Activated CD8-positive, alpha-beta memory T cell treated with anti-CD3 and anti-CD28 coated beads, Interleukin-2, amount 50 U/mL, for 24 hours (primary cell): Measurements from ENCODE around the gene LHCGR.
"Not testable (repeated sequence)": the region's sequence is repeated elsewhere in the genome, so short reads cannot be mapped to it uniquely, and the experiment has no call there.

Source experiments
- DNase-seq: peaks from one replicate; pipeline ENCODE4 v3.0.0-alpha.2; 2020; ENCODE audit errors: extremely low read depth

LHCGR gene

DNA sequence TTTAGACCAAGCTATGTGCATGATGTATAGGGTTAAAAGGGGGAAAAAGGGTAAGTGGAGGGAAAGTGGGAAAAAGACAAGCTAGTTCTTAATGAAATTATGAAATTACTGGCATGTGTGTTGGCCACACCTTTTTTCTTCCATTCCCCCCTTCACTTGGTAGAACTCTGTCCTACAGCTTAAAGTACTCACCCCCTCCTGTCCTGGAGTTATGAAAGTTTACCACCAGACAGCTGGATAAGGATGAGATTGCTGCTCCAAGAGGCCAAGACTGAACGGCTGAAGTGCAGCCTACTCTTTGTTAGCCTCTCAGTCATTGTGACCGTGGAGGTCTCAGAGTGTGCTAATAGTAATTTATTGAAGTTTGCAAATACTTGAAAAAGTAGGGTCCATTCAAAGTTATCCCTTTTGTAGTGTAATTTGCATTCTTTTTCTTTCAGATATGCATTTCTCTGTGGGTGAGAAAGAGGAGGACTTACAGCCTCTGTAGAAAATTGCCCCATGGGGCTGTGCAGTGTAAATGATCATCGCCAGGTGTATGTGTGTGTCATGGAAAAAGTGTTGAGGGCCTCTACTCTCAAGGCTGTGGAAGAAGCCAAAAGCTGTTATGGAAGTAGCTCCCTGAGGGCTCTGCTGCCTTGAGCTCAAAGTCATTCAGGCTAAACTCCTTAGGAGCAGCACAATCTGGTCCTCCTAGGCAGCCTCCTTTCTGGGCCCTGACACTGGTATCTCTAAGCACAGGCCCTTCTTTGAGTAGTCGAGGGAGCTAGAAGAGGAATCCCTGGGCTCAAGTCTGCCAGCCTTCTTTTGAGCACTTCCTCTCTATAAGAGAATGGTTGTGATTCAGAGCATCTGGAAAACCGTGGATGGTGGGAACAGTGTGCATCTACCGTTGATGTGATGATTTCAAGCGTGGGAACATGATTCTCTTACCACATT is 46.2 kb downstream of the LHCGR start:
- no peak for DNase-seq

DNA sequence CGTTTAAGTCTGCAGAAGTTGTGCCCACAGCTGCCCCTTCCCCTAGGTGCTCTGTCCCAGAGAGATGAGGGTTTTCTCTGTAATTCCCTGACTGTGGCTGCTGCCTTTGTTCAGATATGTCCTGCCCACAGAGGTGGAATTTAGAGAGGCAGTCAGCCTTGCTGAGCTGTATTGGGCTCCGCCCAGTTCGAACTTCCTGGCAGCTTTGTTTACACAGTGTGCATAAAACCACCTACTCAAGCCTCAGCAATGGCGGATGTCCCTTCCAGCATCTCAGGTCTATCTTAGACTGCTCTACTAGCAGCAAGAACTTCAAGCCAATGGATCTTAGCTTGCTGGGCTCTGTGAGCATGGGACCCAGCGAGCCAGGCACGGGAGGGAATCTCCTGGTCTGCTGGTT is 48.1 kb downstream of the LHCGR start:
- DNase-seq: no peak

DNA sequence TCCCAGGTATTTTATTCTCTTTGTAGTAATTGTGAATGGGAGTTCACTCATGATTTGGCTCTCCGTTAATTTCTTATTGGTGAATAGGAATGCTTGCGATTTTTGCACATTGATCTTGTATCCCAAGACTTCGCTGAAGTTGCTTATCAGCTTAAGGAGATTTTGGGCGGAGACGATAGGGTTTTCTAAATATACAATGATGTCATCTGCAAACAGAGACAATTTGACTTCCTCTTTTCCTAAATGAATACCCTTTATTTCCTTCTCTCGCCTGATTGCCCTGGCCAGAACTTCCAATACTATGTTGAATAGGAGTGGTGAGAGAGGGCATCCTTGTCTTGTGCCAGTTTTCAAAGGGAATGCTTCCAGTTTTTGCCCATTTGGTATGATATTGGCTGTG is 51.9 kb downstream of the LHCGR start:
- DNase-seq: not testable (repeated sequence)

GRCh38 chr2:48699348-48699930 is 56.1 kb downstream of the LHCGR start:
- no peak for DNase-seq

DNA sequence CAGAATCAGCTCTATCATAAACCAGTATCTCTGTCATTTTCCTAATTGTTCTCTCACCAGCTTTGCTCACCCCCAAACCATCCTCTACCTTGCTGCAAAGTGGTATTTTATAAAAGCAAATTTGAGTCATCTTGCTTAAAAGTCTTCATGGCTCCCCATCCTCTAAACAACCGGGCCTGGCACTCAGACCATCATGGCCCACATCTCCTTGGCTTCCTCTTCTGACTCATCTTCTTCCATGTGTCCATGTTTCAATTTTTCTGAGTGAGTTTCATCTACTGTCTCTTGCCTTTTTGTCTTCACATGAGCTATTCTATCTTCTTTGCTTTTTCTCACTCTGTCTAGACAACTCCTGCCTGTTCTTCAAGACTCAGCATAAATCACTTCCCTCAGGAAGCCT is 58.6 kb downstream of the LHCGR start:
- DNase-seq: no peak

DNA sequence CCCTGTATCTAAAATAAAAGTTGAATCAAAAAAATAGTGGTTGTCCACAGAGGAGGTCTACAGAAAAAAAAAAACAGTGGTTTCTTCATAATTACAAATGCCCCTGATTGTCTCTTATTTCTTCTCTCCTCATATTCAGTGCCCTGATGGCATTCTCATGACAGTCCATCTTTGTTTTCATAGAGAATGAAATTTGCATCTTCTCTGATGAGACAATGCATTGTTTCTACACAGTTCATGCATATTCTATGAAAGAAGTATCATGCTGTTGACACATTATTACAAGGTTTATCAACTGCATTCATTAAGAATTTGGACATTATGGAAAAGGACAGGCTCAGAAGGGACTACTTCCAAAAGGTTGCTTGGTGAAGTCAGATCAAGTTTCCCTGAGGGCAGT is 59.5 kb downstream of the LHCGR start:
- no peak for DNase-seq

DNA sequence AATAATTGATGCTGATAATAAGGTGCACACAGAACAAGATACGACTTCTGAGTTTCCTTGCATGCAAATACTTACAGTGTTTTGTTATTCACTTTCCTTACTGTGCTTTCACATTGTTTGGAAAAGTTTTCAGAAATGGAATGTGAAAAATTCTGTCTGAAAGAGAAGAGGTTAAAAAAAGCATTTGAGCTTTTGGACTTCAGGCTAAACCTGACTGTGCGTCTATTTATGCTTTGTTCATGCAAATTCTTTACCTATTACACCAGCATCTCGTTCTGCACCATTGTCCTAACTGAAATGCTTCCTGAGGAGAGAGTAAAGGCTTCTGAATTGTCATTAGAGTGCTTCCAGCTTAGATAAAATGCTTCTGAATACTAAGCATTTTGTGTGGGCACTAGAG is 61.4 kb downstream of the LHCGR start:
- DNase-seq: no peak

GRCh38 chr2:48693645-48694044 is 61.9 kb downstream of the LHCGR start:
- no peak for DNase-seq

DNA sequence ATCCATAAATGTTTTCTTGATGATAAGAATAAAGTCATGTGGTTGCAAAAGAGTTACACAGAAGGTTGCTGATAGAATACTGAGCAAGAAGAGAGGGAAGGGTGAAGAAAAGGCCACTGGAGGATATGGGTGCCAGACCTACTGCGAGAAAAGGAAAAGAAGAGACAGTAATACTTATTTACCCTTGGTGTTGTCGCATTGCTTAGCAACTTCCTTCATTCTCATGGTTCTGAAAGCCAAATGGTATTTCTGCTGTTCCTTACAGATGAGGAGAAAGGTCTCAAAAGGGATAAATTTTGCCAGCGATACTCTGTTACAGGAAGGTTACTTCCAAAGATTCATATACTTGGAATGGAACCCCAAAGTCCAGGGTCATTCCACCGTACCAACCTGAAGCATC is 62.5 kb downstream of the LHCGR start:
- DNase-seq: no peak

- no peak for DNase-seq
Measured at GRCh38 chr2:48691935-48692691, 63.4 kb downstream of the LHCGR start.

DNA sequence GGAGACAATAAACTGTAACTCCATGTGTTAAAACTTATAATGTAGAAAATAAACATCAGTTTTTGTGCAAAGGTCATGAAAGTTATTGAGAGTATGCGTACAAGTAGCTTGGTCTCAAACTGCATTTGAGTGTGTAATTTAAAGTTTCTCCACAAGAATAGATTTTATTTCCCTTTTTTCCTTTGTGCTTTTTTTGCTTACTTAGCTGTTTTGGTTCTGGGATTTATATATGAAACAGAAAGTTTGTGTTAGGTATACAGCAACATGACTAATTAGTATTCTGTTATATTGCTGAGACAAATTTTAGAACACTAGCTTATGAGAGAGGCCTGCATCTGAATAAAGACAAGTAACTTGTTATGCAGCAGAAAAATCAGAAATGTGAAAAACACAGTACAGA is 70.4 kb downstream of the LHCGR start:
- DNase-seq: no peak

DNA sequence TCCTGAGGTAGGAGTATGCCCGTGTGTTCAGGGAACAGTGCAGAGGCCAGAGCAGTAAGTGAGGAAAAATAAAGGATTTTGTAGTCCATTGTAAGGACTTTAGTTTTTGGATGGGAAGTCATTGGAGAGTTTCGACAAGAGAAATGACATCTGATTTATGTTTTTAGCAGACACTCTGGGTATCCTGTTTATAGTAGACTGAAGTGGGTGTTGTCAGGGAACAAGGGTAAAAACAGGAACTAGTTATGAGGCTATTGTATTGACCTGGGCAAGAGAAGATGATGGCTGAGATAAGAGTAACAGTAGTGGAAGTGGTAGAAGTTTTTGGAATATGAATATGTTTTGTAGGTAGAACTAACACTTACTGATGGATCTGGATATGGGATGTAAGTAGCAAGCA is 78.1 kb downstream of the LHCGR start:
- no peak for DNase-seq

- no peak for DNase-seq
Measured at GRCh38 chr2:48674933-48675332, 80.6 kb downstream of the LHCGR start.

DNA sequence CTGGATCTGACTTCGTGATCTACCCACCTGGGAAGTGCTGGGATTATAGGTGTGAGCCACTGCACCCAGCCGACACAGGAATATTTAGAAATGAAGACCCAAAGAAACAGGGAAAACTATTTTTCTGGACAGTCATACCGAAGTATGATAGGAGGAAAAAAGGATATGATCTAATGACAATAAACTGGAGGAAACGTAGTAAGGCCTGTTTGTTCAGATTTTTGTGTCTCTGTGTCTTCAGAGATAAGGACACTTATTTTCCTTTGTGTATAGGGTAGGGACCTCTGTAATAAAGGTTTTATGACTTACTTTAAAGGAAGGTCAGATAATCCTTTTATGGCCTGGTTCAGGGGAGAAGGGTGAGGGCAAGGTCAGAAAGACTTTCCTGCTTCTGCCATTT is 81.9 kb downstream of the LHCGR start:
- no peak for DNase-seq

- DNase-seq: no peak
Measured at GRCh38 chr2:48668992-48669391, 86.5 kb downstream of the LHCGR start.

GRCh38 chr2:48651158-48651790 is 104.2 kb downstream of the LHCGR start:
- no peak for DNase-seq

DNA sequence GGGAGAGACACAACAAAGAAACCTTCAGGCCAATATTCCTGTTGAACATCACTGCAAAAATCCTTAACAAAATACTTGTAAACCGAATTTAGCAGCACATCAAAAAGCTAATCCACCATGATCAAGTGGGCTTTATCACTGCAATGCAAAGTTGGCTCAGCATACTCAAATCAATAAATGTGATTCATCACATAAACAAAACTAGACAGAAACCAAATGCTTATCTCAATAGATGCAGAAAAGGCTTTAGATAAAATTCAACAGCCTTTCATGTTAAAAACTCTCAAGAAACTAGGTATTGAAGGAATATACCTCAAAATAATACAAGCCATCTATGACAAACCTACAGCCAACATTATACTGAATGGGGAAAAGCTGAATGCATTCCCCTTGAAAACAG is 117.3 kb downstream of the LHCGR start:
- no peak for DNase-seq
